Trophoblast cell (in vitro differentiated cells and primary cell): ENCODE data around the gene DDX28.

Source experiments
- DNase-seq, 2 donors: peaks; one replicate each; pipeline ENCODE4 v3.0.0-alpha.2; 2016
- H2AFZ ChIP-seq: 2 replicates; pipeline ENCODE4 v1.6.1; 2013; ENCODE audit warnings: low read length, moderate library complexity, mild to moderate bottlenecking; ENCODE audit not compliant: insufficient read depth, poor library complexity
- H2AK5ac ChIP-seq: 2 replicates; pipeline ENCODE4 v1.6.1; 2013; ENCODE audit warnings: mild to moderate bottlenecking, low read length
- H2BK120ac ChIP-seq: 2 replicates; pipeline ENCODE4 v1.6.1; 2013; ENCODE audit warnings: low read length, mild to moderate bottlenecking, moderate library complexity; ENCODE audit not compliant: insufficient read depth, poor library complexity
- H2BK12ac ChIP-seq: 2 replicates; pipeline ENCODE4 v1.6.1; 2013; ENCODE audit warnings: mild to moderate bottlenecking, low read length, moderate library complexity
- H2BK5ac ChIP-seq: 2 replicates; pipeline ENCODE4 v1.6.1; 2013; ENCODE audit warnings: low read length, low read depth, moderate library complexity, mild to moderate bottlenecking; ENCODE audit not compliant: poor library complexity
- H3K14ac ChIP-seq: 2 replicates; pipeline ENCODE4 v1.6.1; 2013; ENCODE audit warnings: mild to moderate bottlenecking, low read length
- H3K18ac ChIP-seq: 2 replicates; pipeline ENCODE4 v1.6.1; 2013; ENCODE audit warnings: mild to moderate bottlenecking, low read length
- H3K23ac ChIP-seq: 2 replicates; pipeline ENCODE4 v1.6.1; 2013; ENCODE audit warnings: low read length
- H3K27ac ChIP-seq: 2 replicates; pipeline ENCODE4 v1.5.1; 2013; ENCODE audit warnings: low read depth, mild to moderate bottlenecking, inconsistent platforms, low read length, moderate library complexity
- H3K27me3 ChIP-seq: 2 replicates; pipeline ENCODE4 v1.6.1; 2013; ENCODE audit warnings: inconsistent platforms, mild to moderate bottlenecking, low read length, moderate library complexity; ENCODE audit not compliant: insufficient read depth
- H3K36me3 ChIP-seq, 2 experiments: 1 replicate in 1 of 2; 2 replicates in 1 of 2; pipeline ENCODE4 v1.6.1; 2013; ENCODE audit warnings: low read length in 2 of 2, mild to moderate bottlenecking in 2 of 2, moderate library complexity in 1 of 2; ENCODE audit not compliant: insufficient read depth in 2 of 2, control insufficient read depth in 1 of 2
- H3K4ac ChIP-seq: 2 replicates; pipeline ENCODE4 v1.6.1; 2013; ENCODE audit warnings: low read depth, mild to moderate bottlenecking, low read length, moderate library complexity
- H3K4me1 ChIP-seq, 2 experiments: 1 replicate in 1 of 2; 2 replicates in 1 of 2; pipeline ENCODE4 v1.6.1; 2013; ENCODE audit warnings: low read length in 2 of 2, mild to moderate bottlenecking in 2 of 2, moderate library complexity in 1 of 2; ENCODE audit not compliant: insufficient read depth in 2 of 2, control insufficient read depth in 1 of 2
- H3K4me2 ChIP-seq: 2 replicates; pipeline ENCODE4 v1.6.1; 2013; ENCODE audit warnings: inconsistent platforms, mild to moderate bottlenecking, low read length, moderate library complexity
- H3K4me3 ChIP-seq: 2 replicates; pipeline ENCODE4 v1.5.1; 2013; ENCODE audit warnings: mild to moderate bottlenecking, low read depth, low read length, inconsistent platforms
- H3K79me1 ChIP-seq: one replicate; pipeline ENCODE4 v1.6.1; 2013; ENCODE audit warnings: low read length
- H3K79me2 ChIP-seq: 2 replicates; pipeline ENCODE4 v1.6.1; 2013; ENCODE audit warnings: low read length, mild to moderate bottlenecking; ENCODE audit not compliant: control insufficient read depth, insufficient read depth, poor library complexity
- H3K9ac ChIP-seq: 2 replicates; pipeline ENCODE4 v1.6.1; 2013; ENCODE audit warnings: mild to moderate bottlenecking, low read length
- H3K9me3 ChIP-seq: 2 replicates; pipeline ENCODE4 v1.6.1; 2013; ENCODE audit warnings: low read depth, mild to moderate bottlenecking, control low read depth, inconsistent platforms, low read length; ENCODE audit not compliant: insufficient read depth
- H4K12ac ChIP-seq: 2 replicates; pipeline ENCODE4 v1.6.1; 2013; ENCODE audit warnings: low read depth, mild to moderate bottlenecking, low read length, moderate library complexity
- H4K8ac ChIP-seq: 2 replicates; pipeline ENCODE4 v1.6.1; 2013; ENCODE audit warnings: low read depth, mild to moderate bottlenecking, low read length, moderate library complexity
- H4K91ac ChIP-seq: one replicate; pipeline ENCODE4 v1.6.1; 2013; ENCODE audit warnings: low read depth, mild to moderate bottlenecking, low read length, moderate library complexity
- WGBS: extraction: QIAGEN DNeasy Blood & Tissue Kit; methylation state at CpG from one replicate; pipeline ENCODE4 v1.1.7; 2013; ENCODE audit warnings: missing lambda C conversion rate; ENCODE audit not compliant: insufficient read length, insufficient coverage; ENCODE audit errors: extremely low coverage; 5-methylcytosine and 5-hydroxymethylcytosine counted together

Gene DDX28

DNA sequence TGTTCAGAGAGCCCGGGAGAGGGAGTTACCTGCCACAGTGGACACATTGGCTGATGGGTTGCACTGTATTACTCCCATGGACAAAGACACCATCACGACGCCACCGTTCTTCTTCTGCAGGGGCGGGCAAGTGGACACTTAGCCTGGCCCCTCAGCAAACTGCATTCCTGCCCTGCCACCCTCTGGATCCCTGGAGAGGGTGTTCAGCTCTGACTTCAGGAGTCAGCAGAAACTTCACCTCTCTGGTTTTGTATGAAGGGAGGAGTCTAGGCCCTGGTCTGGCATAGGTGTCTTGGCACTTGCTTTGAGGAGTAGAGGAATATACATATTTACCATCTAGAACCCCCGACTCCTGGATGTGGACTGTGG, 33.0 kb downstream of the DDX28 start:
- Histone ChIP-seq H2AFZ (no peak overlapping the region), H3K4me3 (no peak overlapping the region), H3K4me2 (no peak overlapping the region), H2AK5ac (no peak overlapping the region), H2BK120ac (no peak overlapping the region), H3K9ac (no peak overlapping the region), H3K14ac (no peak overlapping the region), H4K91ac (no peak overlapping the region), H4K12ac (no peak overlapping the region), H3K4me1 (peaks cover 3 to 8% of the 10 kb centered on the region in 2 experiments), H3K79me2 (peaks cover 1% of the 10 kb centered on the region), H2BK5ac (no peak overlapping the region), H4K8ac (no peak overlapping the region), H3K79me1 (peaks cover 2% of the 10 kb centered on the region), H3K36me3 (no peaks in the 10 kb centered on the region), H3K23ac (no peak overlapping the region), H3K27ac (no peak overlapping the region), H3K4ac (no peak overlapping the region), H3K18ac (no peak overlapping the region), H3K27me3 (no peaks in the 10 kb centered on the region), H2BK12ac (no peak overlapping the region), H3K9me3 (no peaks in the 10 kb centered on the region)
- WGBS = no CpG with 5 or more reads among the region's 6 CpGs
- no peak for DNase-seq

DNA sequence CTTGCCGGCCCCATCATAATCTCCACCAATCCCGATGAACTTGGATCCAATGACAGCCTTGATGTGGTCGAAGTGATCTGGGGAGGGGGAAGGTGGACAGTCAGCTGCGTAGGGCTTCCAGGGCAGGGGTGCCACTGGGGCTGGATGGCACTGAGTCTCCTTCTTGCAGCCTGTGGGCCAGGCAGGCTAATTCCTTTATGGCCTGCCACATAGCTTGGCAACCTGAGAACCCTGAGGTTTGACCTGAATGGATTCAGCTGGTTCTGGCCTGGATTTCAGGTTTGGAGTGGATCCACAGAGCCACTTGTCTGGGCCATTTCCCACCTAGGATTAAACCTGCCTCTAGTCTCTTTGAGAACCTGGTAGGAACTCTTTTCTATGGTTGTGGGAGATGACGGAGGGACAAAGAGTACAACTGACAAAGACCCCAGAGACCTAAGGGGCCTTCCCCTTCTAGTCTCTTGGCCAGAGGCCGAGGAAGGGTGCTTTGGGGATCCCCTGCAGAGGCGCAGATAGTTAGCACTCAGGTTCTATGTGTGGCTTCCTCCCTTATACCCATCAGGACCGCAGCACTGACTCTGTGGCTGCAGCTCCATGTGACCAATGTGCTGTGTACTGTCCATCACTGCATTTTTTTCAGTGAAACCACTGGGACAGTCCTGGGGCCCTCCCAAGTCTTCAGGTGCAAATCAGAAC, 33.6 kb downstream of the DDX28 start:
- no CpG with 5 or more reads among the region's 8 CpGs for WGBS
- no peak for DNase-seq
- H3K79me2 ChIP-seq = peaks cover 1% of the 10 kb centered on the region
- H2BK5ac ChIP-seq = no peak overlapping the region
- no peak overlapping the region for H4K12ac ChIP-seq
- no peak overlapping the region for H3K27ac ChIP-seq
- no peaks in the 10 kb centered on the region for H3K27me3 ChIP-seq
- H3K9me3 ChIP-seq = no peaks in the 10 kb centered on the region
- H2BK12ac ChIP-seq = no peak overlapping the region
- H3K79me1 ChIP-seq = peaks cover 2% of the 10 kb centered on the region
- H3K4me3 ChIP-seq = no peak overlapping the region
- H3K14ac ChIP-seq = no peak overlapping the region
- peaks cover 3 to 8% of the 10 kb centered on the region in 2 experiments for H3K4me1 ChIP-seq
- H3K23ac ChIP-seq = no peak overlapping the region
- H4K8ac ChIP-seq = no peak overlapping the region
- no peak overlapping the region for H3K18ac ChIP-seq
- H3K4ac ChIP-seq = no peak overlapping the region
- no peak overlapping the region for H4K91ac ChIP-seq
- H3K36me3 ChIP-seq = no peaks in the 10 kb centered on the region
- no peak overlapping the region for H2AFZ ChIP-seq
- no peak overlapping the region for H3K9ac ChIP-seq
- no peak overlapping the region for H3K4me2 ChIP-seq
- no peak overlapping the region for H2BK120ac ChIP-seq
- H2AK5ac ChIP-seq = no peak overlapping the region

DNA sequence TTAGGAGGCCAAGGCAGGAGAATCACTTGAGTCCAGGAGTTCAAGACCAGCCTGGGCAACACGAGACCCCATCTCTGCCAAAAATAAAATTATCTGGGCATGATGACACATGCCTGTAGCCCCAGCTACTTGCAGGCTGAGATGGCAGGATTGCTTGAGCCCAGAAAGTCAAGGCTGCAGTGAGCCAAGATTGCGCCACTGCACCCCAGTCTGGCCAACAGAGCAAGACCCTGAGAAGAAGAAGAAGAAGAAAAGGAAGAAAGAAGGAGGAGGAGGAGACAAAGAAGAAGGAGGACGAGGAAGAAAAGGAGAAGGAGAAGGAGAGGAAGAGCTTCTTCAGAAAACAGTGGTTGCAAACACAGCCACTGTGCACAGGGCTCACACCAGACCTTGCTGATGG, 34.4 kb downstream of the DDX28 start:
- Histone ChIP-seq H3K4me1 (peaks cover 3 to 6% of the 10 kb centered on the region in 2 experiments), H3K9me3 (no peaks in the 10 kb centered on the region), H3K14ac (no peak overlapping the region), H4K8ac (no peak overlapping the region), H4K12ac (no peak overlapping the region), H3K4ac (no peak overlapping the region), H3K4me3 (no peak overlapping the region), H3K79me1 (peaks cover 2% of the 10 kb centered on the region), H3K27ac (no peak overlapping the region), H3K27me3 (no peaks in the 10 kb centered on the region), H3K4me2 (no peak overlapping the region), H2BK120ac (no peak overlapping the region), H3K23ac (no peak overlapping the region), H2BK12ac (no peak overlapping the region), H3K9ac (no peak overlapping the region), H4K91ac (no peak overlapping the region), H2AK5ac (no peak overlapping the region), H3K36me3 (no peaks in the 10 kb centered on the region), H2AFZ (no peak overlapping the region), H2BK5ac (no peak overlapping the region), H3K18ac (no peak overlapping the region), H3K79me2 (peaks cover 1% of the 10 kb centered on the region)
- DNase-seq = no peak
- WGBS = no CpG with 5 or more reads among the region's 3 CpGs

DNA sequence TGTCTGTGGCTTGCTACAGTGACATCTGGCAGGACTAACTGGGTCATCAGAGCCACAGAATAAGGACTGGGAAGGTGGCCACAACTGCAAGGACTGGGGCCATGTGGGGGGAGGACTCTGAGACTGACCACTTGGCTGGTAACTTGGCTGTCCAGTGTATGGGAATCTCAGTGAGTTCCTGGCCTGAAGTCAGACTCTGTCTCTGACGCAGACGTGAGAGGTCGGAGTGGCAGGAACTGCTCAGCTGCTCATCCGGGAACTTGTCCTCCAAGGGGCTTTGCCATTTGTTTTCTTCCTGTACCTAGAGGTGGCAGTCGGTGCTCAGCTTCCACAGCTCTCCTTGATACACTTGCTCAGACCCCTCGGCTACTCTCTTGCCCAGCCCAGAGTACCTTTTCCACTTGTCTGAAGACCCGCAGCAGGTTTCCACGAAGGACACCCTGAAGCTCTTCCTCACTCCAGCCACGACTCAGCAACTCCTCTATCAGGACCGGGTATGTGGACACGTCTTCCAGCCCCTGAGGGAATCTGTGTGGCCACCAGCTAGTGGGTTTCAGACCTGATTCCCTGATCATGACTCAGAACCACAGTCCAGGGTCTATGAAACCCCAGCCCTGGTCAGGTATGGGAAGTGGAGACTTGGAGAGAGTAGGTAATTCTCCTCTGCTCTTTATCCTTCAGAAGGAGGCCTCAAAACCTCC, 35.4 kb downstream of the DDX28 start:
- no peaks in the 10 kb centered on the region for H3K79me2 ChIP-seq
- no peaks in the 10 kb centered on the region for H3K27me3 ChIP-seq
- H4K12ac ChIP-seq = no peak overlapping the region
- no CpG with 5 or more reads among the region's 11 CpGs for WGBS
- no peak overlapping the region for H3K4ac ChIP-seq
- H4K91ac ChIP-seq = no peak overlapping the region
- no peaks in the 10 kb centered on the region for H3K79me1 ChIP-seq
- no peak overlapping the region for H2BK12ac ChIP-seq
- no peak overlapping the region for H3K18ac ChIP-seq
- no peak overlapping the region for H4K8ac ChIP-seq
- no peak overlapping the region for H3K27ac ChIP-seq
- no peak for DNase-seq
- no peak overlapping the region for H2BK120ac ChIP-seq
- no peaks in the 10 kb centered on the region for H3K36me3 ChIP-seq
- no peaks in the 10 kb centered on the region for H3K9me3 ChIP-seq
- peaks cover 0 to 3% of the 10 kb centered on the region in 2 experiments for H3K4me1 ChIP-seq
- H3K14ac ChIP-seq = no peak overlapping the region
- H2AFZ ChIP-seq = no peak overlapping the region
- no peak overlapping the region for H3K23ac ChIP-seq
- H3K4me2 ChIP-seq = no peak overlapping the region
- H3K9ac ChIP-seq = no peak overlapping the region
- H3K4me3 ChIP-seq = no peak overlapping the region
- H2BK5ac ChIP-seq = no peak overlapping the region
- H2AK5ac ChIP-seq = no peak overlapping the region
